ENCODE data around the gene SIAH3. TPM values are rescaled to one million over a fixed set of nuclear protein-coding genes. Genes with fewer than 3 reads are reported as not detected.

Gene SIAH3
- total RNA-seq, 1 donor from 2014 or later = not detected

- no peak for DNase-seq
- Histone ChIP-seq H3K4me3 (no peak overlapping the region), H3K9me3 (replicated peaks) (no peaks in the 10 kb centered on the region), H3K36me3 (no peaks in the 10 kb centered on the region), H3K27ac (replicated peaks) (no peak overlapping the region), H3K4me1 (no peaks in the 10 kb centered on the region), H3K27me3 (ENCODE audit: low read depth) (peaks cover 17% of the 10 kb centered on the region)
- intact Hi-C loops (cut with micrococcal nuclease) = no loop called here
- no peak for TF ChIP-seq CTCF (IDR thresholded peaks at IDR 0.05; ENCODE audit: borderline replicate concordance)
Observed at GRCh38 chr13:45863709-45864590, 12.4 kb upstream of the SIAH3 start.

- no peak overlapping the region for H3K4me3 ChIP-seq
- intact Hi-C loops (cut with micrococcal nuclease) = no loop called here
- TF ChIP-seq CTCF (IDR thresholded peaks at IDR 0.05; ENCODE audit: borderline replicate concordance) = no peak
- H3K27ac ChIP-seq (replicated peaks) = no peak overlapping the region
- H3K27me3 ChIP-seq (ENCODE audit: low read depth) = peaks cover 17% of the 10 kb centered on the region
- no peaks in the 10 kb centered on the region for H3K36me3 ChIP-seq
- no peaks in the 10 kb centered on the region for H3K4me1 ChIP-seq
- no peak for DNase-seq
- H3K9me3 ChIP-seq (replicated peaks) = no peaks in the 10 kb centered on the region
Observed at GRCh38 chr13:45861322-45861721, 9.8 kb upstream of the SIAH3 start.

- peaks cover 17% of the 10 kb centered on the region for H3K27me3 ChIP-seq (ENCODE audit: low read depth)
- intact Hi-C loops (cut with micrococcal nuclease) = no loop called here
- H3K4me3 ChIP-seq = no peak overlapping the region
- H3K36me3 ChIP-seq = no peaks in the 10 kb centered on the region
- no peaks in the 10 kb centered on the region for H3K9me3 ChIP-seq (replicated peaks)
- TF ChIP-seq CTCF (IDR thresholded peaks at IDR 0.05; ENCODE audit: borderline replicate concordance) = no peak
- no peaks in the 10 kb centered on the region for H3K4me1 ChIP-seq
- no peak for DNase-seq
- H3K27ac ChIP-seq (replicated peaks) = no peak overlapping the region
Observed at GRCh38 chr13:45860240-45860639, 8.7 kb upstream of the SIAH3 start.

GRCh38 chr13:45859705-45860104 is 8.2 kb upstream of the SIAH3 start:
- no peak overlapping the region for H3K4me3 ChIP-seq
- TF ChIP-seq CTCF (IDR thresholded peaks at IDR 0.05; ENCODE audit: borderline replicate concordance) = no peak

GRCh38 chr13:45852494-45852893 is 941 bp upstream of the SIAH3 start:
- peaks cover 12% of the 10 kb centered on the region for H3K9me3 ChIP-seq (replicated peaks)
- no peak for TF ChIP-seq CTCF (IDR thresholded peaks at IDR 0.05; ENCODE audit: borderline replicate concordance)
- H3K27ac ChIP-seq (replicated peaks) = no peak overlapping the region
- H3K27me3 ChIP-seq (ENCODE audit: low read depth) = peaks cover 64% of the 10 kb centered on the region
- peaks cover 12% of the 10 kb centered on the region for H3K4me1 ChIP-seq
- no peaks in the 10 kb centered on the region for H3K36me3 ChIP-seq
- no peak overlapping the region for H3K4me3 ChIP-seq
- intact Hi-C loops (cut with micrococcal nuclease) = no loop called here
- no peak for DNase-seq

More at GRCh38 chr13:45859705-45860104, 8.2 kb upstream of the SIAH3 start:
- no peaks in the 10 kb centered on the region for H3K36me3 ChIP-seq
- DNase-seq = no peak
- no peak overlapping the region for H3K27ac ChIP-seq (replicated peaks)
- H3K27me3 ChIP-seq (ENCODE audit: low read depth) = peaks cover 17% of the 10 kb centered on the region
- peaks cover 4% of the 10 kb centered on the region for H3K9me3 ChIP-seq (replicated peaks)
- intact Hi-C loops (cut with micrococcal nuclease) = no loop called here
- H3K4me1 ChIP-seq = no peaks in the 10 kb centered on the region

Data from left ventricle myocardium inferior (tissue), 1 donor.